ENCODE measurements around the gene CDK9.

CDK9 gene

GRCh38 chr9:127837346-127837745 is 51.5 kb downstream of the CDK9 start:
- Mint-ChIP-seq H3K27ac (peak overlapping the region in 1 of 2 donors; percentile 3), H3K4me1 (peaks cover 26% of the 10 kb centered on the region), H3K9me3 (no peaks in the 10 kb centered on the region), H3K27me3 (no peaks in the 10 kb centered on the region), H3K4me3 (no peak overlapping the region)
- DNase-seq (no peak), ATAC-seq (no peak)

GRCh38 chr9:127838375-127839078 is 52.7 kb downstream of the CDK9 start:
- Mint-ChIP-seq H3K4me3 (no peak overlapping the region), H3K27ac (no peak overlapping the region)

More at GRCh38 chr9:127838375-127839078, 52.7 kb downstream of the CDK9 start:
- H3K4me1 Mint-ChIP-seq = peaks cover 14% of the 10 kb centered on the region
- H3K9me3 Mint-ChIP-seq = no peaks in the 10 kb centered on the region
- H3K27me3 Mint-ChIP-seq = no peaks in the 10 kb centered on the region
- no peak for DNase-seq
- peak; percentile 24 for ATAC-seq

All from stimulated activated naive CD8-positive, alpha-beta T cell treated with anti-CD3 and anti-CD28 coated beads, Interleukin-15, amount 100 ng/mL, for 72 hours (primary cell).